K562 (cell line): ENCODE data around the gene CLCN6. TPM values are rescaled to one million over a fixed set of nuclear protein-coding genes. Genes with fewer than 3 reads are reported as not detected.

ENCODE experiments used
- ARNT ChIP-seq, 2 experiments: fragments of 450-650 bp; IDR thresholded peaks; 2 replicates each; pipeline ENCODE4 v1.6.1; 2016; ENCODE audit warnings: mild to moderate bottlenecking in 1 of 2
- BRF1 ChIP-seq: IDR thresholded peaks from 3 replicates; pipeline ENCODE4 v1.6.1; 2011; ENCODE audit warnings: borderline replicate concordance, mild to moderate bottlenecking; ENCODE audit not compliant: insufficient read length; ENCODE audit errors: extremely low read depth
- CBX3 ChIP-seq, 2 experiments: IDR thresholded peaks; 1 replicate in 1 of 2; 2 replicates in 1 of 2; pipeline ENCODE4 v1.6.1; 2012; ENCODE audit warnings: inconsistent platforms in 2 of 2, low read length in 2 of 2, borderline replicate concordance in 1 of 2, control low read depth in 1 of 2
- ETV6 ChIP-seq, 3 experiments: fragments of 150-350 bp in 1 of 3; sonication (generic) in 1 of 3; formaldehyde crosslinking in 1 of 3; IDR thresholded peaks; 2 replicates each; pipeline versions ENCODE4 v1.6.1 to v1.8.0; 2014 to 2022; ENCODE audit warnings: borderline replicate concordance in 2 of 3, low read depth in 2 of 3, antibody characterized with exemption in 1 of 3, low read length in 1 of 3, mild to moderate bottlenecking in 1 of 3, missing genetic modification reagents in 1 of 3
- FOXA1 ChIP-seq: fragments of 450-650 bp; IDR thresholded peaks from 2 replicates; pipeline ENCODE4 v1.6.1; 2016; ENCODE audit warnings: mild to moderate bottlenecking, borderline replicate concordance
- KLF1 ChIP-seq: fragments of 450-650 bp; IDR thresholded peaks from 2 replicates; pipeline ENCODE4 v1.6.1; 2016; ENCODE audit warnings: missing genetic modification characterization, missing compliant biosample characterization
- LARP7 ChIP-seq: fragments of 450-650 bp; IDR thresholded peaks from 2 replicates; pipeline ENCODE4 v1.6.1; 2016
- PATZ1 ChIP-seq: fragments of 250-450 bp; sonication (Bioruptor Pico); IDR thresholded peaks from 2 replicates; pipeline ENCODE4 v1.5.0; 2020; ENCODE audit warnings: mild to moderate bottlenecking, borderline replicate concordance
- REST ChIP-seq, 2 experiments: fragments of 450-650 bp; formaldehyde crosslinking in 1 of 2; IDR thresholded peaks; 2 replicates each; pipeline versions ENCODE4 v1.4.0 to v1.6.1; 2014 to 2020; ENCODE audit warnings: mild to moderate bottlenecking in 2 of 2, borderline replicate concordance in 1 of 2, low read depth in 1 of 2
- SRF ChIP-seq, 2 experiments: fragments of 250-450, 450-650 bp in 1 of 2; sonication (Bioruptor Pico) in 1 of 2; sonication (generic) in 1 of 2; formaldehyde crosslinking; IDR thresholded peaks; 2 replicates each; pipeline versions ENCODE4 v1.5.0 to v1.5.1; 2020 to 2022; ENCODE audit warnings: mild to moderate bottlenecking in 1 of 2, missing genetic modification reagents in 1 of 2
- UBTF ChIP-seq, 2 experiments: IDR thresholded peaks; 2 replicates each; pipeline ENCODE4 v1.6.1; 2012; ENCODE audit warnings: improper control_type of control experiment in 2 of 2, low read depth in 2 of 2, low read length in 2 of 2, borderline replicate concordance in 1 of 2
- ZBED1 ChIP-seq: IDR thresholded peaks from 2 replicates; pipeline ENCODE4 v1.6.1; 2014
- ZNF134 ChIP-seq: fragments of 250-450 bp; sonication (Bioruptor Pico); conservative IDR thresholded peaks from 2 replicates; pipeline ENCODE4 v1.4.0; 2020
- ZZZ3 ChIP-seq: fragments of 450-650 bp; IDR thresholded peaks from 2 replicates; pipeline ENCODE4 v1.6.1; 2016; ENCODE audit warnings: antibody characterized with exemption, mild to moderate bottlenecking, moderate library complexity
- polyA plus RNA-seq, 8 experiments: library from polyadenylated mRNA; depleted of rRNA in 4 of 8; stranded (reverse) in 5 of 8; unstranded in 3 of 8; fragments of >200 nt; fragmentation: Nextera tagmentation in 2 of 8; fragmentation: Illumina TruSeq in 1 of 8; extraction: Ambion mirVana in 2 of 8; extraction: Trizol in 1 of 8; gene quantifications; 2 replicates each; pipeline versions ENCODE4 v1.2.1 to v1.2.3, GENCODE V29; 2011 to 2014; ENCODE audit warnings: inconsistent platforms in 1 of 8, missing spikeins in 1 of 8
- total RNA-seq, 7 experiments: library from RNA; depleted of rRNA in 6 of 7; stranded (reverse); fragments of >200 nt in 6 of 7; fragmentation: Illumina TruSeq in 2 of 7; extraction: Trizol in 2 of 7; gene quantifications; 2 replicates each; pipeline versions ENCODE4 v1.2.1 to v1.2.3, GENCODE V29; 2011 to 2021; ENCODE audit warnings: low replicate concordance in 1 of 7

Gene CLCN6
- total and polyA plus RNA-seq, 9 of the 15 experiments (the other 6 are each of a cell fraction or from before 2014, with no cell fraction given): 2.0 to 21.8 (median 13.6) TPM

- TF ChIP-seq ZNF134 (CRISPR knock-in tag): peak; percentile 8
- TF ChIP-seq ARNT (IDR thresholded peaks at IDR 0.05): peak in 1 of 2 experiments; percentile 83; a peak in 2 of 4 replicates
- TF ChIP-seq BRF1: no peak
- peak in 1 of 2 experiments; percentile 50; a peak in 1 of 4 replicates for TF ChIP-seq ETV6 (IDR thresholded peaks at IDR 0.05; ENCODE audit: borderline replicate concordance in 1 of 2, low read depth in 2 of 2, low read length in 1 of 2)
- TF ChIP-seq ETV6 (CRISPR knock-in tag; IDR thresholded peaks at IDR 0.05; ENCODE audit: borderline replicate concordance): no peak
- TF ChIP-seq UBTF (IDR thresholded peaks at IDR 0.05; ENCODE audit: borderline replicate concordance in 1 of 2, low read depth in 2 of 2, low read length in 2 of 2): peak; percentile 94 to 100
- TF ChIP-seq FOXA1: no peak
- no peak for TF ChIP-seq PATZ1
- no peak for TF ChIP-seq LARP7
- TF ChIP-seq CBX3 (IDR thresholded peaks at IDR 0.05; ENCODE audit: borderline replicate concordance in 1 of 2, low read length in 2 of 2): no peak; a peak in 1 of 3 replicates
- TF ChIP-seq REST (IDR thresholded peaks at IDR 0.05; ENCODE audit: borderline replicate concordance): peak; percentile 65
- TF ChIP-seq REST (CRISPR knock-in tag; IDR thresholded peaks at IDR 0.05; ENCODE audit: low read depth): 0 out of 2 replicates have a peak, but pooled peaks have one; percentile 70
- TF ChIP-seq KLF1 (tag): no peak
- peak; percentile 49 to 88; a peak in 1 of 4 replicates for TF ChIP-seq SRF (CRISPR knock-in tag; IDR thresholded peaks at IDR 0.05)
- TF ChIP-seq ZZZ3: no peak
- peak; percentile 94 for TF ChIP-seq ZBED1
Measured at GRCh38 chr1:11882814-11883538, 77.0 kb downstream of the CLCN6 start (continued).
